GM19193 (cell line): ENCODE results near the gene CCR7.

ENCODE experiments used
- POLR2A ChIP-seq: IDR thresholded peaks from 4 replicates; pipeline ENCODE4 v1.6.1; 2011; ENCODE audit not compliant: insufficient read depth, insufficient read length; ENCODE audit errors: extremely low read depth

CCR7 gene

GRCh38 chr17:40509626-40510327 is 55.5 kb downstream of the CCR7 start:
- no peak for TF ChIP-seq POLR2A

DNA sequence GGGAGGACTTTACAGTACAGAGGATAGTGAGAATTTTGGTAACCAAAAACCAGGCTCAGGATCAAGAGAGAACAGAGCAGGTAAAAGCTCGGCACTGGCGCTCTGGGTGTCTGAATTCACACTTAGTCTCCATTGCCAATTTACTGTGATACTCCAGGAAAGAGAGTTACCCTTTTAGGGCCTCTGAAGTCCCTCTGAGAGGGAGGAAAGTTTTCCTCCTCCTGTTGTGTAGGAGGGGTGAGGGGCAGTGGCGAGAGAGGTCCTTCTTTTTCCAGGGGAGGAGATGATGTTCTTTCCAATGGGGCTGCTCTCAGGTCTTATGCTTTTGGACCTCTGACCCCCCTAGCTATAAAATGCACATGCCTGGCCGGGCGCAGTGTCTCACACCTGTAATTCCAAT is 58.5 kb downstream of the CCR7 start:
- no peak for TF ChIP-seq POLR2A
